ENCODE results near the gene ZCCHC10.
A peak's percentile ranks its signal among the peaks of the same experiment; 100 is the strongest.
"Not testable (repeated sequence)": the region's sequence is repeated elsewhere in the genome, so short reads cannot be mapped to it uniquely, and the experiment has no call there.

ZCCHC10 gene

GRCh38 chr5:133051542-133052316, 25.4 kb upstream of the ZCCHC10 start, which contains the start of gene HSPA4:
HSPA4 (plus strand) TSS chr5:133052013; CDS start chr5:133052251, 238 bp downstream.
- peak within 1 kb of the TSS; percentile 97 for H3K27ac ChIP-seq
- TF ChIP-seq ZFX (IDR thresholded peaks at IDR 0.05; ENCODE audit: borderline replicate concordance) (no peak), CTCF (IDR thresholded peaks at IDR 0.05) (no peak)

- TF ChIP-seq CTCF (IDR thresholded peaks at IDR 0.05) (no peak), ZFX (IDR thresholded peaks at IDR 0.05; ENCODE audit: borderline replicate concordance) (no peak)
- H3K27ac ChIP-seq: peak overlapping the region; percentile 97
Observed at GRCh38 chr5:133051061-133051541, 24.8 kb upstream of the ZCCHC10 start.

- no peak for TF ChIP-seq CTCF (IDR thresholded peaks at IDR 0.05)
- no peak for TF ChIP-seq ZFX (IDR thresholded peaks at IDR 0.05; ENCODE audit: borderline replicate concordance)
- peak overlapping the region; percentile 97 for H3K27ac ChIP-seq
Observed at GRCh38 chr5:133050521-133050920, 24.2 kb upstream of the ZCCHC10 start.

DNA sequence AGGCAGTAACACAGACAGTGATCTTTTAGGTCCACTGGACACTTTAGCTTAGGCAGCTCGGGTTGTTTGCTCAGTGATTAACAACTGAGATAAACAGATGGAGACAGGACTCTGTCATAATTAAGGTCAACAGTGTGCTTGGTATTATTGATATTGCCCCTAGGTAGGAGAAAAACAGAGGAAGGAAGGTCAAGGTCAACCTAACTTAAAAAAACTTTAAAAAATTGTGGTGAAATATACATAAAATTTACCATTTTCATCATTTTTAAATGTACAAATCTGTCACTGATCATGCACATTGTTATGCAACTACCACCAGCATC, 23.3 kb upstream of the ZCCHC10 start:
- peak overlapping the region; percentile 97 for H3K27ac ChIP-seq

GRCh38 chr5:133048993-133049725, 22.8 kb upstream of the ZCCHC10 start:
- peak overlapping the region; percentile 97 for H3K27ac ChIP-seq
- TF ChIP-seq CTCF (IDR thresholded peaks at IDR 0.05) (no peak), ZFX (IDR thresholded peaks at IDR 0.05; ENCODE audit: borderline replicate concordance) (no peak)

More for the DNA sequence above, 23.3 kb upstream of the ZCCHC10 start:
- TF ChIP-seq CTCF (IDR thresholded peaks at IDR 0.05): no peak
- TF ChIP-seq ZFX (IDR thresholded peaks at IDR 0.05; ENCODE audit: borderline replicate concordance): no peak

DNA sequence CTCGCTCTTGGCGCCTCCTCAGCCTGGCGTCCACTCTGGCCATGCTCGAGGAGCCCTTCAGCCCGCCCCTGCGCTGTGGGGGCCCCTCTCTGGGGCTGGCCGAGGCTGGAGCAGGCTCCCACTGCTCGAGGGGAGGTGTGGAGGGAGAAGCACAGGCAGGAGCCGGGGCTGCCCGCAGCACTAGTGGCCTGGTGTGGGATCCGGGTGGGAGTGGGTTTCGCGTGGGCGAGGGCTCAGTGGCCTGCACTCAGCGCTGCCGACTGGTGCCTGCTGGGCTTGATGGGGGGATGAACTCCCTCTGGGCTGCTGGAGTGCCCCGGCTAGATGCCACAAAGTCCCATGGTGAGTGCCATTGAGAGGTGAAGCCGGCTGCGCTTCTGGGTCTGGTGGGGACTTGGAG, 21.1 kb upstream of the ZCCHC10 start:
- TF ChIP-seq CTCF (IDR thresholded peaks at IDR 0.05) (no peak), ZFX (IDR thresholded peaks at IDR 0.05; ENCODE audit: borderline replicate concordance) (no peak)
- H3K27ac ChIP-seq: no peak overlapping the region

DNA sequence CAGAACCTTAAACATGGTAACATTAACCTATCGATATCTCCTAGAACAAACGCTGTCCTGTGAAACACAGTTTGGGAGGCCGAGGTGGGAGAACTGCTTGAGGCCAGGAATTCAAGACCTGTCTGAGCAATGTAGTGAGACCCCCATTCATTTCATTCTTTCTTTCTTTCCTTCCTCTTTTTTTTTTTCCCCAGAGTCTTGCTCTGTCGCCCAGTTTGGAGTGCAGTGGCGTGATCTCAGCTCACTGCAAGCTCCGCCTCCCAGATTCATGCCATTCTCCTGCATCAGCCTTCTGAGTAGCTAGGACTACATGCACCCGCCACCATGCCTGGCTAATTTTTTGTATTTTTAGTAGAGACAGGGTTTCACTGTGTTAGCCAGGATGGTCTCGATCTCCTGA, 20.2 kb upstream of the ZCCHC10 start:
- not testable (repeated sequence) for H3K27ac ChIP-seq
